Ishikawa (cell line): ENCODE results near the gene L3MBTL1.

Experiments used
- CEBPB ChIP-seq: IDR thresholded peaks from 2 replicates; pipeline ENCODE4 v1.6.1; 2012
- CREB1 ChIP-seq: IDR thresholded peaks from 2 replicates; pipeline ENCODE4 v1.6.1; 2012; ENCODE audit warnings: low read depth
- MAX ChIP-seq: IDR thresholded peaks from 2 replicates; pipeline ENCODE4 v1.6.1; 2012
- YY1 ChIP-seq: IDR thresholded peaks from 2 replicates; pipeline ENCODE4 v1.6.1; 2012; ENCODE audit warnings: low read depth

- no peak for TF ChIP-seq CREB1
- no peak for TF ChIP-seq YY1
- TF ChIP-seq MAX = no peak
- TF ChIP-seq CEBPB = no peak
Measured at GRCh38 chr20:43543138-43543537, 35.6 kb downstream of the L3MBTL1 start.
